NCI-H748 (cell line): Measurements from ENCODE around the gene LRP8.

Experiments used
- DNase-seq: peaks from one replicate; lab custom pipeline; 2025; ENCODE audit not compliant: unreplicated experiment; lab: John Stamatoyannopoulos, UW

The LRP8 gene

GRCh38 chr1:53324321-53324720, 3.5 kb downstream of the LRP8 start:
- DNase-seq, result no peak

GRCh38 chr1:53323316-53323715, 4.6 kb downstream of the LRP8 start:
- no peak for DNase-seq

- DNase-seq, result no peak
Observed at GRCh38 chr1:53321776-53322602, 5.9 kb downstream of the LRP8 start.

- no peak for DNase-seq
Observed at GRCh38 chr1:53321366-53321765, 6.5 kb downstream of the LRP8 start.

GRCh38 chr1:53320646-53321045, 7.2 kb downstream of the LRP8 start:
- no peak for DNase-seq

GRCh38 chr1:53319296-53320101, 8.4 kb downstream of the LRP8 start:
- no peak for DNase-seq

GRCh38 chr1:53317646-53318539, 10.0 kb downstream of the LRP8 start:
- no peak for DNase-seq

GRCh38 chr1:53316766-53317581, 10.9 kb downstream of the LRP8 start:
- DNase-seq, result peak; percentile 5

GRCh38 chr1:53316424-53316765, 11.5 kb downstream of the LRP8 start:
- no peak for DNase-seq

GRCh38 chr1:53315456-53316423, 12.1 kb downstream of the LRP8 start:
- no peak for DNase-seq

GRCh38 chr1:53315046-53315445, 12.8 kb downstream of the LRP8 start:
- DNase-seq, result no peak

- DNase-seq, result no peak
Observed at GRCh38 chr1:53314606-53315005, 13.3 kb downstream of the LRP8 start.

- no peak for DNase-seq
Observed at GRCh38 chr1:53314096-53314495, 13.8 kb downstream of the LRP8 start.

- no peak for DNase-seq
Observed at GRCh38 chr1:53313556-53313955, 14.3 kb downstream of the LRP8 start.

GRCh38 chr1:53311702-53312305, 16.1 kb downstream of the LRP8 start:
- no peak for DNase-seq

GRCh38 chr1:53310847-53311681, 16.8 kb downstream of the LRP8 start:
- DNase-seq, result no peak

GRCh38 chr1:53309802-53310201, 18.1 kb downstream of the LRP8 start:
- DNase-seq, result no peak

GRCh38 chr1:53308506-53308905, 19.4 kb downstream of the LRP8 start:
- no peak for DNase-seq
